CD14-positive monocyte (primary cell): Measurements from ENCODE around the gene JAKMIP2. TPM values are rescaled to one million over a fixed set of nuclear protein-coding genes. Genes with fewer than 3 reads are reported as not detected.

Experiments used
- DNase-seq, 3 donors: peaks; one replicate each; pipeline ENCODE4 v3.0.0-alpha.2; 2011 to 2022
- H2AFZ ChIP-seq: 2 replicates; pipeline ENCODE4 v1.6.0; 2012; ENCODE audit warnings: mild to moderate bottlenecking, low read depth, low read length, inconsistent platforms; ENCODE audit not compliant: insufficient read depth, poor library complexity, severe bottlenecking
- H3K27ac ChIP-seq, 2 donors: 1 replicate in 1 of 2; 2 replicates in 1 of 2; pipeline ENCODE4 v1.5.1; 2012 to 2013; ENCODE audit warnings: low read length in 2 of 2, control low read depth in 1 of 2, inconsistent platforms in 1 of 2, low read depth in 1 of 2, mild to moderate bottlenecking in 1 of 2
- H3K27me3 ChIP-seq, 2 donors: one replicate each; pipeline versions ENCODE4 v1.6.0 to v1.6.1; 2011 to 2013; ENCODE audit warnings: low read length in 2 of 2; ENCODE audit not compliant: control insufficient read depth in 2 of 2, insufficient read depth in 2 of 2
- H3K36me3 ChIP-seq, 2 donors: replicated peaks in 1 of 2; 1 replicate in 1 of 2; 2 replicates in 1 of 2; pipeline versions ENCODE4 v1.5.1 to v1.6.1; 2012 to 2013; ENCODE audit warnings: low read length in 2 of 2, control low read depth in 1 of 2, inconsistent platforms in 1 of 2, mild to moderate bottlenecking in 1 of 2; ENCODE audit not compliant: insufficient read depth in 2 of 2, control insufficient read depth in 1 of 2
- H3K4me1 ChIP-seq, 2 donors: 1 replicate in 1 of 2; 2 replicates in 1 of 2; pipeline versions ENCODE4 v1.5.1 to v1.6.1; 2012 to 2013; ENCODE audit warnings: low read length in 2 of 2, control low read depth in 1 of 2, inconsistent platforms in 1 of 2, mild to moderate bottlenecking in 1 of 2, moderate library complexity in 1 of 2; ENCODE audit not compliant: insufficient read depth in 2 of 2, control insufficient read depth in 1 of 2
- H3K4me2 ChIP-seq: replicated peaks from 2 replicates; pipeline ENCODE3; 2012; ENCODE audit warnings: low read length, moderate library complexity, mild to moderate bottlenecking; ENCODE audit not compliant: poor library complexity, severe bottlenecking; ENCODE audit errors: extremely low read depth
- H3K4me3 ChIP-seq, 3 experiments: fragments of 200-600 bp in 1 of 3; sonication (generic) in 1 of 3; replicated peaks in 1 of 3; 1 replicate in 2 of 3; 2 replicates in 1 of 3; pipeline ENCODE4 v1.5.1; 2011 to 2013; ENCODE audit warnings: low read length in 3 of 3, mild to moderate bottlenecking in 3 of 3, control low read depth in 2 of 3, low read depth in 2 of 3, inconsistent platforms in 1 of 3, moderate library complexity in 1 of 3
- H3K79me2 ChIP-seq: 2 replicates; pipeline ENCODE4 v1.6.0; 2012; ENCODE audit warnings: mild to moderate bottlenecking, control low read depth, inconsistent platforms, low read length, moderate library complexity; ENCODE audit not compliant: insufficient read depth
- H3K9ac ChIP-seq: 2 replicates; pipeline ENCODE4 v1.6.0; 2017; ENCODE audit warnings: low read length, mild to moderate bottlenecking; ENCODE audit not compliant: insufficient read depth, poor library complexity, severe bottlenecking
- H3K9me3 ChIP-seq, 2 donors: replicated peaks in 1 of 2; 1 replicate in 1 of 2; 2 replicates in 1 of 2; pipeline versions ENCODE4 v1.5.1 to v1.6.1; 2012 to 2013; ENCODE audit warnings: low read length in 2 of 2, control low read depth in 1 of 2; ENCODE audit not compliant: control insufficient read depth in 1 of 2, insufficient read depth in 1 of 2
- H4K20me1 ChIP-seq: 2 replicates; pipeline ENCODE4 v1.6.0; 2012; ENCODE audit warnings: mild to moderate bottlenecking, low read length, control low read depth, moderate library complexity; ENCODE audit not compliant: insufficient read depth
- H3K27ac Mint-ChIP-seq, 7 donors: one replicate each; pipeline ENCODE4 v1.8.0; 2020; ENCODE audit warnings: mild to moderate bottlenecking in 7 of 7, mixed read lengths in 7 of 7, moderate library complexity in 6 of 7, inconsistent platforms in 2 of 7
- H3K27me3 Mint-ChIP-seq, 3 donors: one replicate each; pipeline ENCODE4 v1.8.0; 2021 to 2022; ENCODE audit warnings: low read depth in 3 of 3, mild to moderate bottlenecking in 3 of 3, mixed read lengths in 3 of 3, moderate library complexity in 3 of 3, inconsistent platforms in 1 of 3
- H3K36me3 Mint-ChIP-seq, 2 donors: one replicate each; pipeline ENCODE4 v1.8.0; 2020; ENCODE audit warnings: mixed read lengths in 2 of 2, inconsistent platforms in 1 of 2, mild to moderate bottlenecking in 1 of 2
- H3K4me1 Mint-ChIP-seq: one replicate; pipeline ENCODE4 v1.8.0; 2020; ENCODE audit warnings: mild to moderate bottlenecking, mixed read lengths
- H3K4me3 Mint-ChIP-seq, 2 donors: one replicate each; pipeline ENCODE4 v1.8.0; 2020; ENCODE audit warnings: mild to moderate bottlenecking in 2 of 2, mixed read lengths in 2 of 2, moderate library complexity in 1 of 2
- H3K9me3 Mint-ChIP-seq, 7 donors: one replicate each; pipeline ENCODE4 v1.8.0; 2020 to 2022; ENCODE audit warnings: mixed read lengths in 7 of 7, mild to moderate bottlenecking in 6 of 7, moderate library complexity in 6 of 7, inconsistent platforms in 2 of 7
- WGBS: methylation state at CpG from one replicate; pipeline ENCODE4 v1.1.5; 2013; ENCODE audit warnings: missing lambda C conversion rate; ENCODE audit not compliant: insufficient coverage; 5-methylcytosine and 5-hydroxymethylcytosine counted together
- intact Hi-C, 2 donors: fragments of 100-400 bp; cut with micrococcal nuclease; formaldehyde crosslinking; loops; one replicate each; pipeline versions ENCODE4 v1.15.0 to v1.15.1; 2023
- polyA plus RNA-seq, 3 donors: library from polyadenylated mRNA; depleted of rRNA in 1 of 3; unstranded in 2 of 3; stranded (reverse) in 1 of 3; fragments of 300-500 nt in 2 of 3; fragments of >200 nt in 1 of 3; fragmentation: Illumina TruSeq in 2 of 3; gene quantifications; 1 replicate in 2 of 3; 2 replicates in 1 of 3; pipeline ENCODE4 v1.2.3, GENCODE V29; 2012 to 2021
- TF ChIP-seq, protein P1 (sequence below): fragments of 200-600 bp; IDR thresholded peaks from one replicate; pipeline ENCODE4 v1.8.0; 2022; ENCODE audit warnings: antibody characterized with exemption, mild to moderate bottlenecking

The JAKMIP2 gene
- polyA plus RNA-seq, 3 donors, result 0.02 TPM; not detected in 2

DNA sequence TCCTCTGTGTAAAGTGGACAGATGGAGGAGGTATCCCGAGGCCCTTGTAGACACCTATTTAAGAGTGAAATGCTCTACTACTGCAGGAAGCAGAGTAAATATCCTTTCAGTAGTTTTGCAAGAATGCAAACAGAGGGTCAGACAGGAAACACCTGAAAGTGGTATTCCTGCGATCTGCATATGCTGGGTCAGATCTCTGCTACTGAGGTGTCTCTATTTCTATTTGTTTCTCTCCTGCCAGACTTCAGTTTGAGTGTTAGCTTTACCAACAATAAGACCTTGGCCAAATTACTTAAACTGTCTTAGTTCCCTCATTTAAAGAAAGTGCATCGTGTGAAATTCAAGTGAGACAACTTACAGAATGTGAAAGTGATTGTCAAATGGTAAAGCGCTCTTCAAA, 47.6 kb downstream of the JAKMIP2 start:
- Histone ChIP-seq H3K9ac (no peak overlapping the region), H3K27ac (no peak overlapping the region), H3K4me1 (no peaks in the 10 kb centered on the region), H3K9me3 (no peaks in the 10 kb centered on the region), H4K20me1 (no peaks in the 10 kb centered on the region), H3K36me3 (no peaks in the 10 kb centered on the region), H3K79me2 (no peaks in the 10 kb centered on the region), H2AFZ (no peak overlapping the region), H3K4me3 (no peak overlapping the region), H3K4me2 (no peak overlapping the region), H3K27me3 (no peaks in the 10 kb centered on the region)
- H3K27ac Mint-ChIP-seq, result no peak overlapping the region
- intact Hi-C loops, result no loop called here
- H3K4me3 Mint-ChIP-seq, result no peak overlapping the region
- H3K9me3 Mint-ChIP-seq, result peaks cover 0 to 3% (median 0%) of the 10 kb centered on the region in 7 donors
- DNase-seq, result no peak
- no peaks in the 10 kb centered on the region for H3K27me3 Mint-ChIP-seq
- H3K36me3 Mint-ChIP-seq, result no peaks in the 10 kb centered on the region
- WGBS, result 42% methylated on average over 2 of the region's 4 CpGs
- TF ChIP-seq, protein P1, sequence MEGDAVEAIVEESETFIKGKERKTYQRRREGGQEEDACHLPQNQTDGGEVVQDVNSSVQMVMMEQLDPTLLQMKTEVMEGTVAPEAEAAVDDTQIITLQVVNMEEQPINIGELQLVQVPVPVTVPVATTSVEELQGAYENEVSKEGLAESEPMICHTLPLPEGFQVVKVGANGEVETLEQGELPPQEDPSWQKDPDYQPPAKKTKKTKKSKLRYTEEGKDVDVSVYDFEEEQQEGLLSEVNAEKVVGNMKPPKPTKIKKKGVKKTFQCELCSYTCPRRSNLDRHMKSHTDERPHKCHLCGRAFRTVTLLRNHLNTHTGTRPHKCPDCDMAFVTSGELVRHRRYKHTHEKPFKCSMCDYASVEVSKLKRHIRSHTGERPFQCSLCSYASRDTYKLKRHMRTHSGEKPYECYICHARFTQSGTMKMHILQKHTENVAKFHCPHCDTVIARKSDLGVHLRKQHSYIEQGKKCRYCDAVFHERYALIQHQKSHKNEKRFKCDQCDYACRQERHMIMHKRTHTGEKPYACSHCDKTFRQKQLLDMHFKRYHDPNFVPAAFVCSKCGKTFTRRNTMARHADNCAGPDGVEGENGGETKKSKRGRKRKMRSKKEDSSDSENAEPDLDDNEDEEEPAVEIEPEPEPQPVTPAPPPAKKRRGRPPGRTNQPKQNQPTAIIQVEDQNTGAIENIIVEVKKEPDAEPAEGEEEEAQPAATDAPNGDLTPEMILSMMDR, result no peak
- no peaks in the 10 kb centered on the region for H3K4me1 Mint-ChIP-seq

- H3K4me3 ChIP-seq, result no peak overlapping the region
- Mint-ChIP-seq H3K4me1 (no peaks in the 10 kb centered on the region), H3K4me3 (no peak overlapping the region), H3K27me3 (no peaks in the 10 kb centered on the region), H3K36me3 (no peaks in the 10 kb centered on the region), H3K27ac (no peak overlapping the region), H3K9me3 (peaks cover 0 to 2% (median 0%) of the 10 kb centered on the region in 7 donors)
- no peak overlapping the region for H3K27ac ChIP-seq
- TF ChIP-seq, protein P1, result no peak
- H2AFZ ChIP-seq, result no peak overlapping the region
- H3K4me2 ChIP-seq, result no peak overlapping the region
- H4K20me1 ChIP-seq, result no peaks in the 10 kb centered on the region
- no CpG with 5 or more reads among the region's 1 CpG for WGBS
- intact Hi-C loops, result no loop called here
- no peaks in the 10 kb centered on the region for H3K36me3 ChIP-seq
- H3K27me3 ChIP-seq, result no peaks in the 10 kb centered on the region
- H3K4me1 ChIP-seq, result no peaks in the 10 kb centered on the region
- no peak for DNase-seq
- no peak overlapping the region for H3K9ac ChIP-seq
- no peaks in the 10 kb centered on the region for H3K79me2 ChIP-seq
- H3K9me3 ChIP-seq, result no peaks in the 10 kb centered on the region
Measured at GRCh38 chr5:147733075-147733474, 49.5 kb downstream of the JAKMIP2 start.
